OCI-LY7 (cell line): ENCODE data around the gene CRADD. TPM values are rescaled to one million over a fixed set of nuclear protein-coding genes. Genes with fewer than 3 reads are reported as not detected.

Experiments
- BruUV-seq: library from RNA; stranded (reverse); fragments of 400-500 nt; replicated peaks from 2 replicates; lab custom pipeline; 2021; lab: Mats Ljungman, UMichigan
- CTCF ChIA-PET: fragments of 300-600 bp; sonication (Branson Sonifier 250); formaldehyde crosslinking; loops from one replicate; lab custom pipeline; 2022; ENCODE audit warnings: antibody characterized with exemption; ENCODE audit not compliant: unreplicated experiment; lab: Charles Lee
- POLR2A ChIA-PET: fragments of 300-600 bp; sonication (Branson Sonifier 250); formaldehyde crosslinking; loops from one replicate; lab custom pipeline; 2022; ENCODE audit warnings: antibody characterized with exemption; lab: Charles Lee
- DNase-seq: peaks from one replicate; pipeline ENCODE4 v3.0.0-alpha.2; 2015; ENCODE audit warnings: low spot score
- H2AFZ ChIP-seq: fragments of 200-600 bp; sonication (generic), shearing (Covaris generic); 2 replicates; pipeline ENCODE4 v1.6.1; 2014; ENCODE audit warnings: mild to moderate bottlenecking, antibody characterized with exemption, low read length, moderate library complexity
- H3K27ac ChIP-seq: fragments of 200-600 bp; sonication (generic); 2 replicates; pipeline ENCODE4 v1.5.1; 2014; ENCODE audit warnings: mixed run types, low read depth, mild to moderate bottlenecking, moderate library complexity, low read length, inconsistent platforms; ENCODE audit not compliant: poor library complexity, severe bottlenecking
- H3K36me3 ChIP-seq: fragments of 200-600 bp; sonication (generic); 2 replicates; pipeline ENCODE4 v1.6.1; 2014; ENCODE audit warnings: mild to moderate bottlenecking, antibody characterized with exemption, low read length, moderate library complexity, mixed read lengths; ENCODE audit not compliant: insufficient read depth
- H3K4me1 ChIP-seq: fragments of 200-600 bp; sonication (generic); 2 replicates; pipeline ENCODE4 v1.5.1; 2014; ENCODE audit warnings: mild to moderate bottlenecking, low read length; ENCODE audit not compliant: insufficient read depth, poor library complexity, severe bottlenecking
- H3K4me2 ChIP-seq: fragments of 200-600 bp; sonication (generic); 2 replicates; pipeline ENCODE4 v1.6.1; 2014; ENCODE audit warnings: mild to moderate bottlenecking, low read length
- H3K4me3 ChIP-seq: fragments of 200-600 bp; sonication (generic); 2 replicates; pipeline ENCODE4 v1.5.1; 2014; ENCODE audit warnings: mild to moderate bottlenecking, low read depth, low read length; ENCODE audit not compliant: poor library complexity, severe bottlenecking
- H3K79me2 ChIP-seq: fragments of 200-600 bp; sonication (generic); 2 replicates; pipeline ENCODE4 v1.6.1; 2016; ENCODE audit warnings: low read depth, mild to moderate bottlenecking, low read length, moderate library complexity, mixed read lengths; ENCODE audit not compliant: insufficient read depth
- H3K9me2 ChIP-seq: fragments of 200-600 bp; sonication (generic); 2 replicates; pipeline ENCODE4 v1.6.1; 2016; ENCODE audit warnings: mild to moderate bottlenecking, low read length, mixed read lengths; ENCODE audit not compliant: insufficient read depth
- H3K9me3 ChIP-seq: fragments of 200-600 bp; sonication (generic); 2 replicates; pipeline ENCODE4 v1.6.1; 2014; ENCODE audit warnings: mild to moderate bottlenecking, mixed run types, low read length, mixed read lengths
- H4K20me1 ChIP-seq: fragments of 200-600 bp; sonication (generic); 2 replicates; pipeline ENCODE4 v1.6.1; 2014; ENCODE audit warnings: mild to moderate bottlenecking, antibody characterized with exemption, low read length, moderate library complexity, mixed read lengths; ENCODE audit not compliant: insufficient read depth
- EZH2phosphoT487 ChIP-seq: fragments of 200-600 bp; sonication (generic); IDR thresholded peaks from 2 replicates; pipeline ENCODE4 v1.6.1; 2018; ENCODE audit warnings: low read depth, borderline replicate concordance, mild to moderate bottlenecking, mixed run types, antibody characterized with exemption, low read length, moderate library complexity, mixed read lengths
- intact Hi-C: fragments of 100-400 bp; cut with micrococcal nuclease; formaldehyde crosslinking; loops from one replicate; pipeline ENCODE4 v1.10.0; 2022; ENCODE audit not compliant: unreplicated experiment
- total RNA-seq, 2 experiments: library from RNA; depleted of rRNA in 1 of 2; stranded (reverse); fragments of >200 nt in 1 of 2; shearing (Covaris generic) in 1 of 2; gene quantifications; 2 replicates each; pipeline ENCODE4 v1.2.3, GENCODE V29; 2014 to 2022
- TF ChIP-seq, protein P1 (sequence below): fragments of 200-600 bp; sonication (generic); conservative IDR thresholded peaks from 2 replicates; pipeline ENCODE4 v1.5.1; 2014; ENCODE audit warnings: mild to moderate bottlenecking, antibody characterized with exemption, low read length, moderate library complexity, mixed read lengths

CRADD gene
- total RNA-seq, 2 experiments from 2014 or later = 10.5 to 16.8 TPM

DNA sequence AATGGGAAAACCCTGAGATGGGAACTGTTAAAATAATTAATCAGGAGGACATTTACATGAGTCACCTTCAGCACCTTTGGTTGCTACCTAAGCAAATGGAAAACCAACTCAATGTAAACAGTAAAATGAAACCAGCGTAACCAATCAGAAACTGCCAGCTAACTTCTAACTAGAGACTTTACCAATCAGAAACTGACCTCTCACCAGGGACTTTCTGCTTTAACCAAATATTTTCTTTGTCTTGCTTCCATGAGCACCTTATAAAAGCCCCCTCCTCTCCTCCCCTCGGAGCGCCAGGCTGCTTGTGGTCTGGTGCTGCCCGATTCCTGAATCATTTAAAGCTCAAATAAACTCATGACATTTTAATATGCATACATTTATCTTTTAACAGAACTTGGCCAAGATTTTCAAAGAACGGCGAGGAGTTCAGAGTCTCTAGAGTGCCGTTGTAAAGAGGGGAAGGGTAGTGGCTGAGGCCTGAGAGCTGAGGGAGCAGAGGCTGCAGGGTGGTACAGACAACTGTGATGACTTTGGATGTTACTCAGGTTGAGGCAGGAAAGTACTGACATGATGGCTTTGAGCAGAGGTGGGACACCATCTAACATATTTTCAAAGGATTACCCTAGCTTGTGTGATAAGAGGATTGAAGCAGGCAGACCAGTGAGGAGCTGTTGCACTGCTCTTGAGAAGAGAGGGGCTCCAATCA, 183.6 kb downstream of the CRADD start:
- TF ChIP-seq, protein P1, sequence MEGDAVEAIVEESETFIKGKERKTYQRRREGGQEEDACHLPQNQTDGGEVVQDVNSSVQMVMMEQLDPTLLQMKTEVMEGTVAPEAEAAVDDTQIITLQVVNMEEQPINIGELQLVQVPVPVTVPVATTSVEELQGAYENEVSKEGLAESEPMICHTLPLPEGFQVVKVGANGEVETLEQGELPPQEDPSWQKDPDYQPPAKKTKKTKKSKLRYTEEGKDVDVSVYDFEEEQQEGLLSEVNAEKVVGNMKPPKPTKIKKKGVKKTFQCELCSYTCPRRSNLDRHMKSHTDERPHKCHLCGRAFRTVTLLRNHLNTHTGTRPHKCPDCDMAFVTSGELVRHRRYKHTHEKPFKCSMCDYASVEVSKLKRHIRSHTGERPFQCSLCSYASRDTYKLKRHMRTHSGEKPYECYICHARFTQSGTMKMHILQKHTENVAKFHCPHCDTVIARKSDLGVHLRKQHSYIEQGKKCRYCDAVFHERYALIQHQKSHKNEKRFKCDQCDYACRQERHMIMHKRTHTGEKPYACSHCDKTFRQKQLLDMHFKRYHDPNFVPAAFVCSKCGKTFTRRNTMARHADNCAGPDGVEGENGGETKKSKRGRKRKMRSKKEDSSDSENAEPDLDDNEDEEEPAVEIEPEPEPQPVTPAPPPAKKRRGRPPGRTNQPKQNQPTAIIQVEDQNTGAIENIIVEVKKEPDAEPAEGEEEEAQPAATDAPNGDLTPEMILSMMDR = no peak
- TF ChIP-seq EZH2phosphoT487 = no peak
- Histone ChIP-seq H3K4me1 (no peaks in the 10 kb centered on the region), H3K4me2 (no peak overlapping the region), H2AFZ (no peak overlapping the region), H3K36me3 (no peaks in the 10 kb centered on the region), H3K9me2 (no peaks in the 10 kb centered on the region), H3K27ac (no peak overlapping the region), H3K4me3 (no peak overlapping the region), H3K79me2 (no peaks in the 10 kb centered on the region), H3K9me3 (peaks cover 7% of the 10 kb centered on the region; the same call in 1 of the 2 replicates), H4K20me1 (no peaks in the 10 kb centered on the region)
- POLR2A ChIA-PET = no interaction called here
- CTCF ChIA-PET = no interaction called here
- DNase-seq = no peak
- no TSS peak for BruUV-seq
- intact Hi-C loops = no loop called here

DNA sequence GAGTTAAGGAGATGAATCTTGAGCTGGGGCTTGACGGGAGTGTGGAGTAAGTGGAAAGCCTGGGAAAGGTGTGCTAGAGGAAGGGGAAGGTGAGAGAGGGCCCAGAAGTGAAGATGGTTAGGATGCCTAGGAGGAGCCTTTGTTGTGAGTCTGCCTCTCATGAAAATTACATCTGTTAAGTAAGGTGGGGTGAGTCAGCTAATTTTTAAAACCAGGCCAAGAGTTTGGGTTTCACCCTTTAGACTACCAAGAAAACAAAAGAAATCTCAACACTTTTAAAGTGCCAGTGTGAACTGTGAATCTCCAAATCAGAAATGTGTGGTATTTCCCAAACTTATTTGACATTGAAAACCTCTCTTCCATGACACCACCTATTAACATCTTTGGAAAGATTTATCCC, 185.2 kb downstream of the CRADD start:
- TF ChIP-seq, protein P1 = no peak
- no peak for TF ChIP-seq EZH2phosphoT487
- no peak overlapping the region for H3K4me2 ChIP-seq
- H3K36me3 ChIP-seq = no peaks in the 10 kb centered on the region
- no peaks in the 10 kb centered on the region for H3K9me2 ChIP-seq
- POLR2A ChIA-PET = no interaction called here
- no TSS peak for BruUV-seq
- H3K79me2 ChIP-seq = no peaks in the 10 kb centered on the region
- H3K9me3 ChIP-seq = peaks cover 11% of the 10 kb centered on the region; the same call in 1 of the 2 replicates
- H2AFZ ChIP-seq = no peak overlapping the region
- H3K4me3 ChIP-seq = no peak overlapping the region
- intact Hi-C loops = no loop called here
- H3K27ac ChIP-seq = no peak overlapping the region
- DNase-seq = no peak
- CTCF ChIA-PET = no interaction called here
- H4K20me1 ChIP-seq = no peaks in the 10 kb centered on the region
- H3K4me1 ChIP-seq = no peaks in the 10 kb centered on the region

DNA sequence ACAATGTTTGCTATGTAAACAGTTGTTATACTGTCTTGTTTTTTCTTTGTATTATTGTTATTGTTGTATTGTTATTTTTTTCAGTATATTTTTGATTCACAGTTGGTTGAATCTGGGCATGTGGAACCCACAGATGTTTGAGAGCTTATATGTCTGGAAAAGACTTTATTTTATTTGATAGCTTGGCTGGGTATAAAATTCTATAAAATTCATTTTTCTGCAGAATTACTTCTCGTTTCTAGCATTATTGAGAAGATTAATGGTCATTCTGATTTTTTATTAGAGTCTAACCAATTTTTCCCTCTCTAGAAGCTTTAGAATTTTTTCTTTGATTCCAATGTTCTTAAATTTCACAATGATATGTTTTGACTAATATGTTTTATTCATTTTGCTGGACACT, 188.6 kb downstream of the CRADD start:
- no peak overlapping the region for H3K4me3 ChIP-seq
- CTCF ChIA-PET = no interaction called here

More for the DNA sequence above, 188.6 kb downstream of the CRADD start:
- H3K4me1 ChIP-seq = no peaks in the 10 kb centered on the region
- H3K9me3 ChIP-seq = peaks cover 11% of the 10 kb centered on the region; the same call in 1 of the 2 replicates
- no peak for TF ChIP-seq EZH2phosphoT487
- TF ChIP-seq, protein P1 = no peak
- POLR2A ChIA-PET = no interaction called here
- no TSS peak for BruUV-seq
- no peak for DNase-seq
- no peak overlapping the region for H2AFZ ChIP-seq
- no peaks in the 10 kb centered on the region for H3K36me3 ChIP-seq
- H3K4me2 ChIP-seq = no peak overlapping the region
- H4K20me1 ChIP-seq = no peaks in the 10 kb centered on the region
- no peak overlapping the region for H3K27ac ChIP-seq
- H3K79me2 ChIP-seq = no peaks in the 10 kb centered on the region
- H3K9me2 ChIP-seq = no peaks in the 10 kb centered on the region
- intact Hi-C loops = no loop called here
